H1 (cell line): Measurements from ENCODE around the gene RASAL2.

Experiments used
- BACH1 ChIP-seq: IDR thresholded peaks from 2 replicates; pipeline ENCODE4 v1.6.1; 2012; ENCODE audit warnings: low read length, improper control_type of control experiment
- CEBPB ChIP-seq: IDR thresholded peaks from 2 replicates; pipeline ENCODE4 v1.6.1; 2012; ENCODE audit warnings: low read depth, low read length
- EZH2 ChIP-seq: fragments of 200-600 bp; sonication (generic); IDR thresholded peaks from 2 replicates; pipeline ENCODE4 v1.7.1; 2012; ENCODE audit warnings: low read depth, mild to moderate bottlenecking, moderate library complexity, low read length, inconsistent platforms; ENCODE audit not compliant: severe bottlenecking
- POLR2AphosphoS5 ChIP-seq: IDR thresholded peaks from 2 replicates; pipeline ENCODE4 v1.6.1; 2011; ENCODE audit warnings: low read depth, low read length
- RAD21 ChIP-seq, 2 experiments: IDR thresholded peaks in 1 of 2; conservative IDR thresholded peaks in 1 of 2; 2 replicates each; pipeline ENCODE4 v1.6.1; 2011; ENCODE audit warnings: low read depth in 2 of 2, low read length in 2 of 2, improper control_type of control experiment in 1 of 2, inconsistent platforms in 1 of 2, mild to moderate bottlenecking in 1 of 2, moderate library complexity in 1 of 2
- RBBP5 ChIP-seq: IDR thresholded peaks from 2 replicates; pipeline ENCODE4 v1.7.1; 2012; ENCODE audit warnings: low read depth, mild to moderate bottlenecking, inconsistent platforms, low read length, moderate library complexity, borderline replicate concordance
- RFX5 ChIP-seq: IDR thresholded peaks from 2 replicates; pipeline ENCODE4 v1.6.1; 2011; ENCODE audit warnings: low read depth, low read length, improper control_type of control experiment, borderline replicate concordance
- SP2 ChIP-seq: IDR thresholded peaks from 2 replicates; pipeline ENCODE4 v1.6.1; 2012; ENCODE audit warnings: mild to moderate bottlenecking, low read length, inconsistent platforms
- TAF1 ChIP-seq: IDR thresholded peaks from 2 replicates; pipeline ENCODE4 v1.6.1; 2011; ENCODE audit warnings: mild to moderate bottlenecking, low read depth, low read length
- TF ChIP-seq, protein P1 (sequence below): IDR thresholded peaks from 2 replicates; pipeline ENCODE4 v1.6.1; 2011; ENCODE audit warnings: low read length, improper control_type of control experiment
- TF ChIP-seq, protein P2 (sequence below), 3 experiments: IDR thresholded peaks; 1 replicate in 2 of 3; 2 replicates in 1 of 3; pipeline versions ENCODE4 v1.5.1 to v1.6.1; 2011; ENCODE audit warnings: low read length in 3 of 3, mild to moderate bottlenecking in 3 of 3, inconsistent platforms in 2 of 3, low read depth in 1 of 3, moderate library complexity in 1 of 3; ENCODE audit not compliant: insufficient read depth in 1 of 3; ENCODE audit errors: control extremely low read depth in 1 of 3
- TF ChIP-seq, protein P3 (sequence below): IDR thresholded peaks from 2 replicates; pipeline ENCODE4 v1.6.1; 2012; ENCODE audit warnings: inconsistent platforms

DNA sequence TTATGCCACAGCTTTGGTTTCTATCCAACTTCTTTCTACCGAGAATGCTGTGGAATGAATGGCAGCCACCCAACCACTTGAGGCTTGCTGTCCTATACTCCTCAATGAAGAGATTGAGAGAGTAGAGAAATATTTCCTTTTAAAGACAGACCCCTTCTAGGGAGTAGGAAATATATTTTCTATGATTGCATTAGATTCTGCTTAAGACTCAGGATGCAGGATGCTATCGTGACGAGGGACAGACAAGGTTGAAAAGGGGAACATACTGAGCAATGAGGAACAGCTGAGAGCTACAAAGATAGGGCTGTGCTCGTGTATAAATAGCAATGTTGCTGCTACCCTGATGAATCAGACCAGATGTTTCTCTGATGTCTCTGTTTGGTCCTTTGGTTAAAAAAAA lies 7.1 kb upstream of the RASAL2 start:
- TF ChIP-seq EZH2 (no peak), POLR2AphosphoS5 (no peak), BACH1 (no peak), RAD21 (IDR thresholded peaks at IDR 0.05 in 1 of 2, conservative IDR thresholded peaks at IDR 0.05 in 1 of 2; ENCODE audit: low read depth in 2 of 2, low read length in 2 of 2) (no peak), RBBP5 (no peak), TAF1 (no peak), CEBPB (no peak), RFX5 (no peak), SP2 (no peak)
- TF ChIP-seq, protein P1, sequence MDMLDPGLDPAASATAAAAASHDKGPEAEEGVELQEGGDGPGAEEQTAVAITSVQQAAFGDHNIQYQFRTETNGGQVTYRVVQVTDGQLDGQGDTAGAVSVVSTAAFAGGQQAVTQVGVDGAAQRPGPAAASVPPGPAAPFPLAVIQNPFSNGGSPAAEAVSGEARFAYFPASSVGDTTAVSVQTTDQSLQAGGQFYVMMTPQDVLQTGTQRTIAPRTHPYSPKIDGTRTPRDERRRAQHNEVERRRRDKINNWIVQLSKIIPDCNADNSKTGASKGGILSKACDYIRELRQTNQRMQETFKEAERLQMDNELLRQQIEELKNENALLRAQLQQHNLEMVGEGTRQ: no peak
- TF ChIP-seq, protein P2, sequence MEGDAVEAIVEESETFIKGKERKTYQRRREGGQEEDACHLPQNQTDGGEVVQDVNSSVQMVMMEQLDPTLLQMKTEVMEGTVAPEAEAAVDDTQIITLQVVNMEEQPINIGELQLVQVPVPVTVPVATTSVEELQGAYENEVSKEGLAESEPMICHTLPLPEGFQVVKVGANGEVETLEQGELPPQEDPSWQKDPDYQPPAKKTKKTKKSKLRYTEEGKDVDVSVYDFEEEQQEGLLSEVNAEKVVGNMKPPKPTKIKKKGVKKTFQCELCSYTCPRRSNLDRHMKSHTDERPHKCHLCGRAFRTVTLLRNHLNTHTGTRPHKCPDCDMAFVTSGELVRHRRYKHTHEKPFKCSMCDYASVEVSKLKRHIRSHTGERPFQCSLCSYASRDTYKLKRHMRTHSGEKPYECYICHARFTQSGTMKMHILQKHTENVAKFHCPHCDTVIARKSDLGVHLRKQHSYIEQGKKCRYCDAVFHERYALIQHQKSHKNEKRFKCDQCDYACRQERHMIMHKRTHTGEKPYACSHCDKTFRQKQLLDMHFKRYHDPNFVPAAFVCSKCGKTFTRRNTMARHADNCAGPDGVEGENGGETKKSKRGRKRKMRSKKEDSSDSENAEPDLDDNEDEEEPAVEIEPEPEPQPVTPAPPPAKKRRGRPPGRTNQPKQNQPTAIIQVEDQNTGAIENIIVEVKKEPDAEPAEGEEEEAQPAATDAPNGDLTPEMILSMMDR (IDR thresholded peaks at IDR 0.05; ENCODE audit: control extremely low read depth in 1 of 3, insufficient read depth in 1 of 3, low read depth in 1 of 3, low read length in 3 of 3): no peak
- TF ChIP-seq, protein P3, sequence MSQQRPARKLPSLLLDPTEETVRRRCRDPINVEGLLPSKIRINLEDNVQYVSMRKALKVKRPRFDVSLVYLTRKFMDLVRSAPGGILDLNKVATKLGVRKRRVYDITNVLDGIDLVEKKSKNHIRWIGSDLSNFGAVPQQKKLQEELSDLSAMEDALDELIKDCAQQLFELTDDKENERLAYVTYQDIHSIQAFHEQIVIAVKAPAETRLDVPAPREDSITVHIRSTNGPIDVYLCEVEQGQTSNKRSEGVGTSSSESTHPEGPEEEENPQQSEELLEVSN: no peak
